Measurements from ENCODE around the gene FAM241A. TPM values are rescaled to one million over a fixed set of nuclear protein-coding genes. Genes with fewer than 3 reads are reported as not detected.
A peak's percentile ranks its signal among the peaks of the same experiment; 100 is the strongest.

The FAM241A gene
- 8.3 and 9.1 TPM in 2 replicates for total RNA-seq
- polyA plus RNA-seq, result 2.1 and 3.2 TPM in 2 replicates
- 4.4 and 4.6 TPM in 2 replicates for polyA plus RNA-seq (2011; cell fraction: cytosol; rRNA removed)
- 3.0 and 5.0 TPM in 2 replicates for polyA plus RNA-seq (2011; cell fraction: nucleus; rRNA removed)
- 3.7 and 6.7 TPM in 2 replicates for polyA plus RNA-seq (2012)
- 2.7 and 3.7 TPM in 2 replicates for polyA minus RNA-seq
- 1.1 TPM for polyA minus RNA-seq (2011; cell fraction: cytosol; rRNA and poly(A)+ RNA removed)
- 5.9 and 8.6 TPM in 2 replicates for polyA minus RNA-seq (2011; cell fraction: nucleus; rRNA and poly(A)+ RNA removed)
- Bru-seq, nascent RNA, result percentile 91 among the genes with signal in this experiment
- BruChase-seq, experiment 1, labeled RNA remaining after a 6-hour chase, result percentile 83 among the genes with signal in this experiment
- BruChase-seq, experiment 2, labeled RNA remaining after a 2-hour chase, result percentile 80 among the genes with signal in this experiment
- long read RNA-seq, full-length matches to known transcripts, result 239 of 252 reads
- long read RNA-seq, partial matches to known transcripts, result 7 of 252 reads
- long read RNA-seq, other reads (novel, unspliced or antisense), result 6 of 252 reads

DNA sequence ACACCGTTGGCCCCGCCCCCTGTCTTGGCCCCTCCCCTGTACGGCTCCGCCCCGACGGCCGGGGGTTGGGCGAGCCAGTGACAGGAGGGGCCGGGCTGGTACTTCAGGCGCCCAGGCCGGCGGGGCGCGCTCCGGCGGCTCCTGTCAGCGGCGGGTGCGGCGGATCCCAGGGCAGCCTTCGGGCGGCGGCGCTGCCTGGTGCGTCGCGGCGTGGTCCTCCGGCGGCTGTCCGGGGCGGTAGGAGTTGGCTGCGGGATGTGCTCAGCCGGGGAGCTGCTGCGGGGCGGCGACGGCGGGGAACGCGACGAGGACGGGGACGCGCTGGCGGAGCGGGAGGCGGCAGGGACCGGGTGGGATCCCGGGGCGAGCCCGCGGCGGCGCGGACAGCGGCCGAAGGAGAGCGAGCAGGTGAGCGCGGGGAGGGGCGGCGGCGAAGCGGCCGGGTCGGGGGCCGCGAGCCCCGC, at the start of gene FAM241A:
Gene FAM241A (plus strand): TSS at position 129 of the 464 bp plus-strand sequence. CDS start 127 bp downstream, at position 256.
- Histone ChIP-seq H3K4me1 (ENCODE audit: control insufficient read depth, extremely low read depth, insufficient read depth, low read length) (peaks cover 24% of the 10 kb centered on the region), H3K4me3 (replicated peaks in 1 of 3; ENCODE audit: insufficient read depth in 1 of 3, low read depth in 1 of 3, low read length in 3 of 3) (peak within 1 kb of the TSS; percentile 88 to 96 (median 91)), H3K9ac (replicated peaks; ENCODE audit: extremely low read depth, insufficient read depth, low read length) (peak within 1 kb of the TSS; percentile 81), H2AFZ (ENCODE audit: low read depth, low read length) (peak within 1 kb of the TSS; percentile 68), H3K27me3 (ENCODE audit: control insufficient read depth in 2 of 2, insufficient read depth in 2 of 2, low read length in 2 of 2) (no peaks in the 10 kb centered on the region), H3K36me3 (ENCODE audit: control insufficient read depth in 2 of 2, extremely low read depth in 1 of 2, insufficient read depth in 2 of 2, low read length in 2 of 2) (no peaks in the 10 kb centered on the region), H3K9me1 (replicated peaks; ENCODE audit: control insufficient read depth, extremely low read depth, insufficient read depth, low read length) (no peaks in the 10 kb centered on the region), H3K79me2 (ENCODE audit: control insufficient read depth, insufficient read depth, low read length) (peaks cover 44% of the 10 kb centered on the region), H3K27ac (ENCODE audit: insufficient read depth, low read depth, low read length) (peak within 1 kb of the TSS; percentile 77), H3K9me3 (replicated peaks; ENCODE audit: control insufficient read depth, insufficient read depth, low read length) (no peaks in the 10 kb centered on the region), H4K20me1 (replicated peaks; ENCODE audit: control insufficient read depth, extremely low read depth, insufficient read depth, low read length) (no peaks in the 10 kb centered on the region), H3K4me2 (ENCODE audit: insufficient read depth, low read length) (peak within 1 kb of the TSS; percentile 97)
- intact Hi-C loops (cut with micrococcal nuclease), result loop anchor here (1.0 to 10.0 kb wide), 2 partner anchors 36 to 1869 kb away; no protein-coding TSS in a partner anchor
- TF ChIP-seq POLR2A (IDR thresholded peaks at IDR 0.05; ENCODE audit: low read depth, low read length) (peak; percentile 92), GATA2 (IDR thresholded peaks at IDR 0.05; ENCODE audit: insufficient read depth, insufficient read length, low read depth, low read length) (no peak), JUN (IDR thresholded peaks at IDR 0.05; ENCODE audit: borderline replicate concordance, insufficient read depth, insufficient read length, low read depth) (no peak), FOS (IDR thresholded peaks at IDR 0.05; ENCODE audit: borderline replicate concordance, insufficient read depth, low read length) (no peak), POLR2AphosphoS5 (IDR thresholded peaks at IDR 0.05; ENCODE audit: insufficient read depth, low read depth, low read length) (peak; percentile 93), EZH2 (IDR thresholded peaks at IDR 0.05; ENCODE audit: borderline replicate concordance, low read depth, low read length, severe bottlenecking) (no peak), MYC (IDR thresholded peaks at IDR 0.05; ENCODE audit: low read depth, low read length) (no peak)
- TF ChIP-seq, protein P1, sequence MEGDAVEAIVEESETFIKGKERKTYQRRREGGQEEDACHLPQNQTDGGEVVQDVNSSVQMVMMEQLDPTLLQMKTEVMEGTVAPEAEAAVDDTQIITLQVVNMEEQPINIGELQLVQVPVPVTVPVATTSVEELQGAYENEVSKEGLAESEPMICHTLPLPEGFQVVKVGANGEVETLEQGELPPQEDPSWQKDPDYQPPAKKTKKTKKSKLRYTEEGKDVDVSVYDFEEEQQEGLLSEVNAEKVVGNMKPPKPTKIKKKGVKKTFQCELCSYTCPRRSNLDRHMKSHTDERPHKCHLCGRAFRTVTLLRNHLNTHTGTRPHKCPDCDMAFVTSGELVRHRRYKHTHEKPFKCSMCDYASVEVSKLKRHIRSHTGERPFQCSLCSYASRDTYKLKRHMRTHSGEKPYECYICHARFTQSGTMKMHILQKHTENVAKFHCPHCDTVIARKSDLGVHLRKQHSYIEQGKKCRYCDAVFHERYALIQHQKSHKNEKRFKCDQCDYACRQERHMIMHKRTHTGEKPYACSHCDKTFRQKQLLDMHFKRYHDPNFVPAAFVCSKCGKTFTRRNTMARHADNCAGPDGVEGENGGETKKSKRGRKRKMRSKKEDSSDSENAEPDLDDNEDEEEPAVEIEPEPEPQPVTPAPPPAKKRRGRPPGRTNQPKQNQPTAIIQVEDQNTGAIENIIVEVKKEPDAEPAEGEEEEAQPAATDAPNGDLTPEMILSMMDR (IDR thresholded peaks at IDR 0.05; ENCODE audit: extremely low read depth in 1 of 2, insufficient read depth in 1 of 2, low read depth in 1 of 2, low read length in 2 of 2), result no peak
- TF ChIP-seq, protein P2, sequence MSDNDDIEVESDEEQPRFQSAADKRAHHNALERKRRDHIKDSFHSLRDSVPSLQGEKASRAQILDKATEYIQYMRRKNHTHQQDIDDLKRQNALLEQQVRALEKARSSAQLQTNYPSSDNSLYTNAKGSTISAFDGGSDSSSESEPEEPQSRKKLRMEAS (IDR thresholded peaks at IDR 0.05; ENCODE audit: insufficient read depth, insufficient read length), result no peak
- FAIRE-seq (no peak), DNase-seq (ENCODE audit: low read depth, low spot score) (peak; percentile 81)
- POLR2A ChIA-PET, result no interaction called here
- CTCF ChIA-PET, result interaction anchor here (0.7 kb wide), 1 partner anchor 70 kb away, joined by 3 read pairs; no protein-coding TSS in a partner anchor
- dilution Hi-C loops (cut with MboI; ENCODE audit: extremely low pct_ligation_motif_present, low sequenced_read_pairs), result no loop called here
- no TSS peak for BruUV-seq (replicated peaks)

Measured in endothelial cell of umbilical vein (primary cell).